Measurements from ENCODE around the gene APOC1.
A peak's percentile ranks its signal among the peaks of the same experiment; 100 is the strongest.

Gene APOC1

GRCh38 chr19:44931541-44931940 lies 17.1 kb downstream of the APOC1 start:
- no peak overlapping the region for H4K8ac ChIP-seq (ENCODE audit: low read depth, low read length)
- H3K36me3 ChIP-seq (ENCODE audit: control insufficient read depth in 1 of 2, insufficient read depth in 2 of 2, low read length in 2 of 2): no peaks in the 10 kb centered on the region
- no peak overlapping the region for H3K18ac ChIP-seq (ENCODE audit: low read length)
- H3K4me1 ChIP-seq (ENCODE audit: control insufficient read depth in 1 of 2, insufficient read depth in 2 of 2, low read length in 2 of 2): no peaks in the 10 kb centered on the region
- H3K23ac ChIP-seq (ENCODE audit: low read length): no peak overlapping the region
- no peak overlapping the region for H3K27ac ChIP-seq (ENCODE audit: low read depth, low read length)
- no peaks in the 10 kb centered on the region for H3K27me3 ChIP-seq (ENCODE audit: insufficient read depth, low read length)
- H3K79me1 ChIP-seq (ENCODE audit: low read length): peaks cover 4% of the 10 kb centered on the region
- no peak overlapping the region for H3K14ac ChIP-seq (ENCODE audit: low read length)
- no peak overlapping the region for H2AK5ac ChIP-seq (ENCODE audit: low read length)
- no peak overlapping the region for H3K4me2 ChIP-seq (ENCODE audit: low read length)
- H4K91ac ChIP-seq (ENCODE audit: low read depth, low read length): no peak overlapping the region
- no peak overlapping the region for H2BK120ac ChIP-seq (ENCODE audit: insufficient read depth, low read length, poor library complexity)
- no CpG with 5 or more reads among the region's 4 CpGs for WGBS (ENCODE audit: extremely low coverage, insufficient coverage, insufficient read length)
- H3K4ac ChIP-seq (ENCODE audit: low read depth, low read length): no peak overlapping the region
- H3K4me3 ChIP-seq (ENCODE audit: low read depth, low read length): no peak overlapping the region
- H2BK12ac ChIP-seq (ENCODE audit: low read length): no peak overlapping the region
- no peak overlapping the region for H4K12ac ChIP-seq (ENCODE audit: low read depth, low read length)
- H3K9ac ChIP-seq (ENCODE audit: low read length): no peak overlapping the region
- H3K9me3 ChIP-seq (ENCODE audit: insufficient read depth, low read depth, low read length): no peaks in the 10 kb centered on the region
- DNase-seq: no peak
- no peak overlapping the region for H2AFZ ChIP-seq (ENCODE audit: insufficient read depth, low read length, poor library complexity)
- no peaks in the 10 kb centered on the region for H3K79me2 ChIP-seq (ENCODE audit: control insufficient read depth, insufficient read depth, low read length, poor library complexity)
- no peak overlapping the region for H2BK5ac ChIP-seq (ENCODE audit: low read depth, low read length, poor library complexity)

- no peak for DNase-seq
Observed at GRCh38 chr19:44939668-44940067, 25.3 kb downstream of the APOC1 start.

GRCh38 chr19:44942067-44942571 lies 27.7 kb downstream of the APOC1 start, which contains the start of gene APOC4:
Gene APOC4, plus strand, starts transcription at chr19:44942237. Its CDS starts 41 bp downstream, at chr19:44942278.
- H3K4me3 ChIP-seq (ENCODE audit: low read depth, low read length): no peak within 1 kb of the TSS
- H2BK120ac ChIP-seq (ENCODE audit: insufficient read depth, low read length, poor library complexity): no peak within 1 kb of the TSS
- DNase-seq: no peak
- WGBS (ENCODE audit: extremely low coverage, insufficient coverage, insufficient read length): no CpG with 5 or more reads among the region's 14 CpGs
- H4K91ac ChIP-seq (ENCODE audit: low read depth, low read length): no peak within 1 kb of the TSS
- H4K8ac ChIP-seq (ENCODE audit: low read depth, low read length): no peak within 1 kb of the TSS
- no peak within 1 kb of the TSS for H2BK5ac ChIP-seq (ENCODE audit: low read depth, low read length, poor library complexity)
- no peak within 1 kb of the TSS for H3K14ac ChIP-seq (ENCODE audit: low read length)
- no peak within 1 kb of the TSS for H3K23ac ChIP-seq (ENCODE audit: low read length)
- H2AFZ ChIP-seq (ENCODE audit: insufficient read depth, low read length, poor library complexity): no peak within 1 kb of the TSS
- H2BK12ac ChIP-seq (ENCODE audit: low read length): no peak within 1 kb of the TSS
- no peaks in the 10 kb centered on the region for H3K79me1 ChIP-seq (ENCODE audit: low read length)
- H3K9me3 ChIP-seq (ENCODE audit: insufficient read depth, low read depth, low read length): no peaks in the 10 kb centered on the region
- no peaks in the 10 kb centered on the region for H3K4me1 ChIP-seq (ENCODE audit: control insufficient read depth in 1 of 2, insufficient read depth in 2 of 2, low read length in 2 of 2)
- H2AK5ac ChIP-seq (ENCODE audit: low read length): no peak within 1 kb of the TSS
- no peak within 1 kb of the TSS for H3K27ac ChIP-seq (ENCODE audit: low read depth, low read length)
- no peak within 1 kb of the TSS for H3K18ac ChIP-seq (ENCODE audit: low read length)
- H3K4ac ChIP-seq (ENCODE audit: low read depth, low read length): no peak within 1 kb of the TSS
- H3K4me2 ChIP-seq (ENCODE audit: low read length): no peak within 1 kb of the TSS
- no peaks in the 10 kb centered on the region for H3K36me3 ChIP-seq (ENCODE audit: control insufficient read depth in 1 of 2, insufficient read depth in 2 of 2, low read length in 2 of 2)
- no peak within 1 kb of the TSS for H3K9ac ChIP-seq (ENCODE audit: low read length)
- no peaks in the 10 kb centered on the region for H3K27me3 ChIP-seq (ENCODE audit: insufficient read depth, low read length)
- H4K12ac ChIP-seq (ENCODE audit: low read depth, low read length): no peak within 1 kb of the TSS
- no peaks in the 10 kb centered on the region for H3K79me2 ChIP-seq (ENCODE audit: control insufficient read depth, insufficient read depth, low read length, poor library complexity)

More at GRCh38 chr19:44939668-44940067, 25.3 kb downstream of the APOC1 start:
- no peak overlapping the region for H3K9ac ChIP-seq (ENCODE audit: low read length)
- no peaks in the 10 kb centered on the region for H3K36me3 ChIP-seq (ENCODE audit: control insufficient read depth in 1 of 2, insufficient read depth in 2 of 2, low read length in 2 of 2)
- H3K4me2 ChIP-seq (ENCODE audit: low read length): no peak overlapping the region
- no peaks in the 10 kb centered on the region for H3K79me1 ChIP-seq (ENCODE audit: low read length)
- no peak overlapping the region for H4K12ac ChIP-seq (ENCODE audit: low read depth, low read length)
- H3K27me3 ChIP-seq (ENCODE audit: insufficient read depth, low read length): no peaks in the 10 kb centered on the region
- no peak overlapping the region for H4K8ac ChIP-seq (ENCODE audit: low read depth, low read length)
- H3K4me1 ChIP-seq (ENCODE audit: control insufficient read depth in 1 of 2, insufficient read depth in 2 of 2, low read length in 2 of 2): no peaks in the 10 kb centered on the region
- H2BK120ac ChIP-seq (ENCODE audit: insufficient read depth, low read length, poor library complexity): no peak overlapping the region
- WGBS (ENCODE audit: extremely low coverage, insufficient coverage, insufficient read length): no CpG with 5 or more reads among the region's 5 CpGs
- H2AK5ac ChIP-seq (ENCODE audit: low read length): no peak overlapping the region
- H3K4me3 ChIP-seq (ENCODE audit: low read depth, low read length): no peak overlapping the region
- H3K18ac ChIP-seq (ENCODE audit: low read length): no peak overlapping the region
- H3K4ac ChIP-seq (ENCODE audit: low read depth, low read length): no peak overlapping the region
- H2BK5ac ChIP-seq (ENCODE audit: low read depth, low read length, poor library complexity): no peak overlapping the region
- no peak overlapping the region for H3K27ac ChIP-seq (ENCODE audit: low read depth, low read length)
- H2BK12ac ChIP-seq (ENCODE audit: low read length): no peak overlapping the region
- no peak overlapping the region for H2AFZ ChIP-seq (ENCODE audit: insufficient read depth, low read length, poor library complexity)
- H3K14ac ChIP-seq (ENCODE audit: low read length): no peak overlapping the region
- no peaks in the 10 kb centered on the region for H3K9me3 ChIP-seq (ENCODE audit: insufficient read depth, low read depth, low read length)
- no peak overlapping the region for H4K91ac ChIP-seq (ENCODE audit: low read depth, low read length)
- no peak overlapping the region for H3K23ac ChIP-seq (ENCODE audit: low read length)
- no peaks in the 10 kb centered on the region for H3K79me2 ChIP-seq (ENCODE audit: control insufficient read depth, insufficient read depth, low read length, poor library complexity)

GRCh38 chr19:44943801-44944249 lies 29.4 kb downstream of the APOC1 start:
- H3K79me1 ChIP-seq (ENCODE audit: low read length): no peaks in the 10 kb centered on the region
- H4K91ac ChIP-seq (ENCODE audit: low read depth, low read length): no peak overlapping the region
- DNase-seq: peak; percentile 45 to 52
- H3K9ac ChIP-seq (ENCODE audit: low read length): no peak overlapping the region
- H2AFZ ChIP-seq (ENCODE audit: insufficient read depth, low read length, poor library complexity): no peak overlapping the region
- no peaks in the 10 kb centered on the region for H3K9me3 ChIP-seq (ENCODE audit: insufficient read depth, low read depth, low read length)
- no peak overlapping the region for H3K14ac ChIP-seq (ENCODE audit: low read length)
- H2BK12ac ChIP-seq (ENCODE audit: low read length): no peak overlapping the region
- H3K18ac ChIP-seq (ENCODE audit: low read length): no peak overlapping the region
- no peak overlapping the region for H2BK5ac ChIP-seq (ENCODE audit: low read depth, low read length, poor library complexity)
- no peak overlapping the region for H4K12ac ChIP-seq (ENCODE audit: low read depth, low read length)
- H3K4ac ChIP-seq (ENCODE audit: low read depth, low read length): no peak overlapping the region
- H3K27ac ChIP-seq (ENCODE audit: low read depth, low read length): no peak overlapping the region
- H3K36me3 ChIP-seq (ENCODE audit: control insufficient read depth in 1 of 2, insufficient read depth in 2 of 2, low read length in 2 of 2): no peaks in the 10 kb centered on the region
- no peak overlapping the region for H2BK120ac ChIP-seq (ENCODE audit: insufficient read depth, low read length, poor library complexity)
- no peaks in the 10 kb centered on the region for H3K79me2 ChIP-seq (ENCODE audit: control insufficient read depth, insufficient read depth, low read length, poor library complexity)
- H3K4me1 ChIP-seq (ENCODE audit: control insufficient read depth in 1 of 2, insufficient read depth in 2 of 2, low read length in 2 of 2): no peaks in the 10 kb centered on the region
- no CpG with 5 or more reads among the region's 10 CpGs for WGBS (ENCODE audit: extremely low coverage, insufficient coverage, insufficient read length)
- no peak overlapping the region for H4K8ac ChIP-seq (ENCODE audit: low read depth, low read length)
- H3K4me3 ChIP-seq (ENCODE audit: low read depth, low read length): no peak overlapping the region
- H3K23ac ChIP-seq (ENCODE audit: low read length): no peak overlapping the region
- H3K27me3 ChIP-seq (ENCODE audit: insufficient read depth, low read length): no peaks in the 10 kb centered on the region
- H2AK5ac ChIP-seq (ENCODE audit: low read length): no peak overlapping the region
- H3K4me2 ChIP-seq (ENCODE audit: low read length): no peak overlapping the region

All from trophoblast cell (in vitro differentiated cells and primary cell).